Suprapubic skin (tissue), 3 donors: Measurements from ENCODE around the gene MRRF.

Experiments
- POLR2AphosphoS5 ChIP-seq, 3 donors: sonication (generic); formaldehyde crosslinking; IDR thresholded peaks; one replicate each; pipeline ENCODE4 v1.6.1; 2017; ENCODE audit warnings: antibody characterized with exemption in 3 of 3
- TF ChIP-seq, protein P1 (sequence below), 2 donors: fragments of 200-600 bp in 1 of 2; fragments of 450-650 bp in 1 of 2; sonication (generic) in 1 of 2; IDR thresholded peaks; one replicate each; pipeline ENCODE4 v1.5.1; 2016 to 2019; ENCODE audit warnings: antibody characterized with exemption in 2 of 2, mild to moderate bottlenecking in 1 of 2, moderate library complexity in 1 of 2

GRCh38 chr9:122320413-122320881, 55.8 kb downstream of the MRRF start:
- TF ChIP-seq, protein P1, sequence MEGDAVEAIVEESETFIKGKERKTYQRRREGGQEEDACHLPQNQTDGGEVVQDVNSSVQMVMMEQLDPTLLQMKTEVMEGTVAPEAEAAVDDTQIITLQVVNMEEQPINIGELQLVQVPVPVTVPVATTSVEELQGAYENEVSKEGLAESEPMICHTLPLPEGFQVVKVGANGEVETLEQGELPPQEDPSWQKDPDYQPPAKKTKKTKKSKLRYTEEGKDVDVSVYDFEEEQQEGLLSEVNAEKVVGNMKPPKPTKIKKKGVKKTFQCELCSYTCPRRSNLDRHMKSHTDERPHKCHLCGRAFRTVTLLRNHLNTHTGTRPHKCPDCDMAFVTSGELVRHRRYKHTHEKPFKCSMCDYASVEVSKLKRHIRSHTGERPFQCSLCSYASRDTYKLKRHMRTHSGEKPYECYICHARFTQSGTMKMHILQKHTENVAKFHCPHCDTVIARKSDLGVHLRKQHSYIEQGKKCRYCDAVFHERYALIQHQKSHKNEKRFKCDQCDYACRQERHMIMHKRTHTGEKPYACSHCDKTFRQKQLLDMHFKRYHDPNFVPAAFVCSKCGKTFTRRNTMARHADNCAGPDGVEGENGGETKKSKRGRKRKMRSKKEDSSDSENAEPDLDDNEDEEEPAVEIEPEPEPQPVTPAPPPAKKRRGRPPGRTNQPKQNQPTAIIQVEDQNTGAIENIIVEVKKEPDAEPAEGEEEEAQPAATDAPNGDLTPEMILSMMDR (IDR thresholded peaks at IDR 0.05): no peak
- no peak for TF ChIP-seq POLR2AphosphoS5 (IDR thresholded peaks at IDR 0.05)
